HTR-8/SVneo (cell line): ENCODE measurements around the gene AK1.

Experiments
- DNase-seq: peaks from one replicate; pipeline ENCODE4 v3.0.0; 2011; ENCODE audit warnings: low spot score, mixed read lengths; ENCODE audit not compliant: insufficient read length
- FAIRE-seq: peaks from 2 replicates; lab custom pipeline; 2011; peaks lifted over from hg19 to GRCh38; lab: Jason Lieb, UNC

AK1 gene

GRCh38 chr9:127910613-127911205 lies 33.2 kb upstream of the AK1 start:
- no peak for DNase-seq
- FAIRE-seq: no peak

- DNase-seq: no peak
- FAIRE-seq: no peak
Measured at GRCh38 chr9:127909839-127910273, 32.4 kb upstream of the AK1 start.

GRCh38 chr9:127908660-127908926 lies 31.1 kb upstream of the AK1 start:
- FAIRE-seq: no peak
- no peak for DNase-seq

DNA sequence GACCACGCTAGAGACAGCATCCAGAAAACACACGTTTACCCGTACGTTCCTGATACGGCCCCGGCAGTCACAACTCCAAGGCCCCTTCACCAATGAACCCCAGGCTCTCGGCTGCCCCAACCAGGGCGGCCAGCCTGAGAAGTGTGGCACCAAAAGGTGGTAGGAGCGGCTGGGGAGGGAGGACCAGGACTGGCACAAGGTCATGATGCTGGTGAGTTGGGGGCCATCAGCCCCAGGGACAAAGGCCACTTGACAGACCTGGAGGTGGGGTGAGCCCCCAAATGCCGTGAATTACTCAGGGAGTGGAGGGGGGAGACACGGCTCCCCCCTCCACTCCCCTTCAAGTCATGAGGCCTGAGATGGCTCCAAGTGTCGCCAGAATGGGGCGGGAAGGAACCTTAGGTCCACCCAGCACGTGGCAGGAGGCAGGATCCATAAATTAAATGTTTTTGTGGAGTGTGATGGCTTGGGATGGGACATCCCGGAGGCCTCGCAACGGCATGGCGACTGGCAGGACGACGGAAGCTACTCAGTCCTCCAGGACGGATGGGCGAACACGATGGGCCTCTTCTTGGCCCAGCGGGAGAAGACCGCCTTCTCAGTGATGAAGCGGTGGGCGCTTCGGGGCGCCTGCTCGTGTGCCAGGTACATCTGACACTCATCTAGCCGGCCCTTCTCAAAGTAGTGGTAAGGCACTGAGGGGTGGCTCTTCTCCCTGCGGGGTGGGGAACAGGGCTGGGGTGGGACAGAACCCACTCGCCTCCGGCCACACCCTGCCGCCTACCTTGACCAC lies 30.6 kb upstream of the AK1 start:
- DNase-seq (no peak), FAIRE-seq (no peak)

GRCh38 chr9:127905788-127906191 lies 28.3 kb upstream of the AK1 start:
- DNase-seq (no peak), FAIRE-seq (no peak)

DNA sequence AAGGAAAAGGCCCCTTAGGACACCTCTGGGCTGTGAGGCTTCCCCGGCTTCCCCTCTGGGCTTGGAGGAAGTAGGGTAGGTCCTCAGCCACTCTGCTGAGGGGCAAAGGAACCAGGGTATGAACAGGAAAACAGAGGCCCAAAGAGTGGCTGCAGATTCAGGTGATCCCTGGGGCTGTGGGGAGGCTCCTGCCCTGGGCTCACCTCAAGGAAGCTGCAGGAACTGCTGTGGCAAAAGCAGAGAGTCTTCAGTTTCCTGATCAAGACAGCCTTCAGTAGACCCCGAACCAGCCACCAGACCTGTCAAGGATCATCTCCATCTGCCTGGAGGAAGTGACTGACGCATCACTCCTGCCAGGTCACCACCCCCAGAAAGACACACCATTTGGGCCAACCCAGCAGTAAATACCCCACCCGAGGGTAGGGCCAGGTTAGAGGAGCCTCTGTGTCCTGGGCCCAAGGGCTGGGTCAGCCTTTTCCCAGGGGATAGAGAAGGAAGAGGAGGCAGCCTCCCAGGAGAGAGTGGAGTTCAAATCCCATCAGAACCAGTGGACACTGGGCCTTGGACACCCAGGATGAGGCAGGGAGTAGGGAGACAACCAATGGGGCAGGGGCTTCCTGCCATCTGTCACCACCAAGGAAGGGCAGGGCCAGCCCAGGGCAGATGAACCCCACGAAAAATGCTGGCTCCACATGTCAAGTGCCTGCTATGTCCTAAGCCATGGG lies 27.7 kb upstream of the AK1 start:
- no peak for FAIRE-seq
- DNase-seq: no peak

DNA sequence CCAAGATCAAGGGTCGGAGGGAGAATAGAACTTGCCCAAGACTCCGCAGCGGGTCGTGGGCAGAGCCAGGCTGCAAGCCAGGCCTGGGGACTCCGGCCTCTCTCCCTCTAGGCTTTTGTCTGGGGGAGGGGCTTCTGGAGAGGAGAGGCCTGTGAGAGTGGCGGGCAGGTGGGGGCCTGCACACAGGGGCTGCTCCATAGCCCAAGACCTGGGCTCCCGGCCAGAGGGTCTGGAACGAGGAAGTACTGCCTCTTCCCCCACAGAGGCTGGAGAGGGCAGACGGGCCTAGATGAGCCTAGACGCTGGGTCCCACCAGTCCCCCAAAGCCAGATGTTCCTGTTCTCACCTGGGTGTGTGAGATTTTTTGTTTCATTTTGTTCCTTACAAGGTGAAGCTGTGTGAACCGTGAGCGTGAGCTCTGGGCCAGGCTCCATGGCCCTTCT lies 27.1 kb upstream of the AK1 start:
- DNase-seq (no peak), FAIRE-seq (no peak)

GRCh38 chr9:127903557-127904475 lies 26.3 kb upstream of the AK1 start:
- no peak for DNase-seq
- FAIRE-seq: no peak

- DNase-seq (peak; percentile 73), FAIRE-seq (no peak)
Measured at GRCh38 chr9:127899128-127899943, 21.9 kb upstream of the AK1 start, which contains the start of gene ST6GALNAC6. Gene ST6GALNAC6, minus strand, starts transcription at chr9:127899603. Its CDS starts 1,622 bp downstream, at chr9:127897981.

DNA sequence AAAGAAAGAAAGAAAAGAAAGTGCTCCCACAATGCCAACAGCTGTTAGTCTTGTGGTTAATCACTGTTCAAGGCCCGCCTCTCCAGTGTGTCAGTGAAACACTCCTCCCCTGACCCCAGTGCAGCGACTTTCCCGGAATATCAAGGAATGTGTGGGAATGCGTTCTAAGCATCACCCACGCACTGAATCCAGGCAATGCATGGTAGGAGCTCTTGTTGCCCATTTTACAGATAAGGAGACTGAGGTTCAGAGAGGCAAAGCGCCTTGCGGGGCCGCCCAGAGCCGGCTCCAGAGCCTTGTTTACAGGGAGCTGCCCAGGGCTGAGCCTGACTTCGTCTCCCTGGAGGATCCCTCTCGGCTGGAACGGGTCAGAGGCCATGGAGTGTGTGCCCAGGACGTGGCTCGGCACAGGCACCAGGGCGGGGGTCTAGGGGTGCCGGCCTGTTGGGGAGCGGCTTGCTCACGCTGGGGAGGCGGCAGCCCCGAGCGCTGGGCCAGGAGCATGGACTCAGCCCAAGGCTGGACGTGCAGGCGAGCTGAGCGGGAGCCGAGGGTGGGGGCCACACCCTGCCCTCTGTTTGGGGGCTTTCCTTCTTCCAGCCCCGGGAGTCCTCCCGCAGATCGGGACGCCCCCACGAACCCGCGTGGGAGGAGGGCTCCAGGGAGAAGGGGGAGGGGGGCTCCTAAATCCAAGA lies 21.1 kb upstream of the AK1 start:
- DNase-seq: peak; percentile 30
- no peak for FAIRE-seq

DNA sequence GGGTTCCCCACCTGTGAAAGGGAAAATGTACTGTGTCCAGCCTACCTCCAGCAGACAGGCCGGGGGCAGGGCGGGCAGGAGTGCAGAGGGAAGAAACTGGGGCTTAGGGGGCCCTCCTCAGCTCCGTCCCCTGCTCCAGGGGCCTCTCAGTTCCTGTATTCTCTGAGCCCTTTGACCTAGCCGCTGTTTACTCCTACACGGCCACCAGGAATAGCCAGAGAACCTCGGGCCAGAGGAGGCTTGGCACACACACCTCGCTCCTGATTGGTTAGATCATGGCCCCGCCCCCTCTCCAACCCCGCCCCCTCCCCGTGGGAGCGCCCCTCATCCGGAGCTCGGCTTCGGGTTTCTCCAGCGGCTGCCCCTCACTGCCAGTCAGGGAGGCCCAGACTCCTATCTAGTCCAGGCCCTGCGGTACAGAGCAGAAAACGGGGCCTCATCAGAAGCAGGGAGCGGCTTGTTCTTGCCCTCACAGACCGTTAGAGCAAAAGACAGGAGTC lies 19.8 kb upstream of the AK1 start:
- no peak for FAIRE-seq
- DNase-seq: peak; percentile 66

DNA sequence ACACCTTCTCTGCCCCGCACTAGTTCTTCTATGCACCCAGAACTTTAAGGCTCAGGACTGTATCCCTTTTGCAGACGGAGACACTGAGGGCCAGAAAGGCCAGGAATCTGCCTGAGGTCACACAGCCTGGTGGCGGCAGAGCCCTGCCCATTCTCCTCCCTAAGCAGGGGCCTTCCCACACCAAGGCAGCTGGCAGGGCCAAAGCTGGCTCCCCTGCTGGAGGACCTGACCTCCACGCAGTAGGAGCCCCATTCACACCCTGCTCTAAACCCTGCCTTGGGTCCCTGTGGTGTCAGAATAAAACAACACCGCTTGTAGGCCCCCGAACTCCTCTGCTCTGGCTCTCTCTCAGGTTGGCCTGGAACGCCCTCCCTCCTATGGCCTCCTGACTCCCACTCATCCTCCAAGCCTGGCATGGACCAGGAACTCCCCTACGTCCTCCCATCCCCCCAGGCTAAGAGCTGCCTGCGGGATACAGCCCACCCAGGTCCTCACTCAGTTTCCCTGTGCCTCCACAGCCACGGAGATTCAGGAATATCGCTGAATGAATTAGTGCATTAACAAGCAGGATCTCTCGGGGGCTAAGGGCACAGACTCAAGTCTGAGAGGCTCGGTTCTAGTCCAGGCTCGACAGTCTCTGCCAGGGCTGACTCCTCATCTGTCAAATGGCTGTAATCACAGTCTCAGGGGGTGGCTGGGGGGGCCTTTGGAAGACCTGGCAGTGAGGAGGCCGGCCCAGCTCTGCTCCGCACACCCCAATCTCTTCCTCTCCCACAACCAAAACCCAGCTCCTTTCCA lies 19.1 kb upstream of the AK1 start:
- FAIRE-seq: no peak
- DNase-seq: no peak

DNA sequence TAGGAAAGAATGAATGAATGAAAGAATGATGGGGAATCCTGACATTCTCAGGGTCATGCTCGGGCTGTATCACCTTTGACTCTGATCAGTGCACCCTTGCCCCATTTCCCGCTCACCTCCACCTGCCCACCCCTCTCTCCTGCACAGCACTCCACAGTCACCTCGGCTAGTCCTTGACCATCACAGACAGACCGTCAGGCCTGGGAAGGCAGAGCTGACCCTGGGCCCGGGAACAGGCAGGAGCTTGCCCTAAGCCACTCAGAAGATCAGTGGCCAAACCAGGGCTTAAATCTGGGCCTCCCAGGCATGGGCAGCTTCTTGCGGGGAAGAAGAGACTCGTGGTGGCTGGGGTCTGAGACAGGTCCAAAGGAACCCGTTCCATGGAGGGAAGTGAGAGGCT lies 18.3 kb upstream of the AK1 start:
- DNase-seq (no peak), FAIRE-seq (no peak)

GRCh38 chr9:127893392-127893791 lies 15.9 kb upstream of the AK1 start:
- FAIRE-seq (no peak), DNase-seq (no peak)

DNA sequence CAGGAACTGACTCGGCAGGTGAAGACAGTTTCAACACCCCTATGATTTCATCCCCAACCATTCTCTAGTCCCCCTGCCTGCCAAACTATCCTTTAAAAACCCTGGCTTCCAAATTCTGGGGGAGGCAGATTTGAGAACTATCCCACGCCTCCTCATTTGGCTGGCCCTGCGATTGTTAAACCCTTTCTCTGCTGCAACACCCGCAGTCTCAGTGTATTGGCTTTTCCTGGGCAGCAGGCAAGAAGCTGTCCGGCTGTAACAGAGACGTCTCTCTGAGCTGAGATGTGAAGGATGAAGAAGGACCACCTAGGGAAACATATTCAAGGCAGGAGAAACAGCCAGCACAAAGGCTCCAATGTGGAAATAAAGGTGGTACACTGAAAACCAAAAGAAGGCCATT lies 15.4 kb upstream of the AK1 start:
- DNase-seq: no peak
- no peak for FAIRE-seq

DNA sequence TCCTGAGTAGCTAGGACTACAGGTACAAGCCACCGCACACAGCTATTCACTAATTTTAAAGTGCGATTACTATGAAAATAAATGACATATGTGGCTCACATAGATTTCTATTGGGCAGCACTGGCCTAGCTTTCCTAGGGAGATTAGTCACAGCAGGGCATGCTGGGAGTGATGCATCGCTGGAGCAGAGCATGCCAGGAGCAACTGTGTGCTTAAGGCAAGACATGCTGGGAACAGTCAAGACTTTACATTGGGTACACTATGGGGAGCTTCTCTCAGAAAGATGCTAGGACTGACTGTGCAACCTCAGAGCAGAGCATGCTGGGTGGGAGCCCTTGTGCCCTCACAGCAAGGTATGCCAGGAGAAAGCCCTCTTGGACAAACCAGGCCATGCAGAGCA lies 12.6 kb upstream of the AK1 start:
- no peak for FAIRE-seq
- no peak for DNase-seq

GRCh38 chr9:127887792-127888191 lies 10.3 kb upstream of the AK1 start:
- DNase-seq: no peak
- no peak for FAIRE-seq

GRCh38 chr9:127886401-127886972 lies 9.0 kb upstream of the AK1 start:
- DNase-seq: no peak
- FAIRE-seq: no peak
